Iris pigment epithelial cell (primary cell): ENCODE data around the gene SPAG17.
A peak's percentile ranks its signal among the peaks of the same experiment; 100 is the strongest.

Experiments used
- DNase-seq: peaks from one replicate; pipeline ENCODE4 v3.0.0-alpha.2; 2011; ENCODE audit warnings: low read depth

SPAG17 gene

GRCh38 chr1:118118873-118119463, 66.1 kb downstream of the SPAG17 start:
- DNase-seq, result no peak

GRCh38 chr1:118118469-118118868, 66.6 kb downstream of the SPAG17 start:
- DNase-seq, result no peak

DNA sequence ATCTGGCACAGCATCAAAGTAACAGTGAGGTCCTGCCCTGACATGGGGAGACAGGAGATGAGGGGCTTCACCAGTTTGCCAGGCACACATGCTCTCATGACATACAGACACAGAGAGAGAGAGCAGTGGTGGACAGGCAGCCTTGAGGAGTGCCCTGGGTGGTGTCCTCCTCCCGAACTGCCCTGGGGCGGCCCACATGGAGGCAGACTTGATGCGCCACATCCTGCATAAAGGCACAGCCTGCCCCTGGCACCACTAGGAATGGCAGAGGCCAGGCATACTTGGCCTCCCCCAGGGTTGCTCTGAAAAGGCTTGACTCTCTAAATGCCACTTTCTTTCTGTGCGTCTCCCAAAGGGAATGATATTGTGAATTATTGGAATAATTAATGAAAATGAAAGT, 67.5 kb downstream of the SPAG17 start:
- DNase-seq, result no peak

- no peak for DNase-seq
Measured at GRCh38 chr1:118116909-118117308, 68.1 kb downstream of the SPAG17 start.

DNA sequence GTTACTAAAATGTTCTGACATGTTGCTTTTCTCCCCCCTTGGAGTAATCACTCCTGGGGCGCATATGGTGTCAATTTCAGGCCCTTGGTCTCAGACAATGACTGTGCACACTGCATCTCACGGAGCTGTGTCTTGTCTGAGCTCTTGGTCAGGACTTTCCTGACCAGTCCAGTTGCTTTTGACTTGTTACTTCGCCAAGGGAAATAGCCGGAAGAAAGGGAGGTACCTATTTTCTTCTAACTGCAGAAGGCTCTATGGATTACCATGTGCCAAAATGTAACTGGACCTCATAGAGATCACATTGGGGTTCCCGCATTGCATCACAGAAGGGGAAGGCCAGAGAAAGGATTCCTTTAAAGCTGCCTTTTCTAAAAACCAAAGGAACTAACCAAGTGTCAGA, 68.6 kb downstream of the SPAG17 start:
- DNase-seq, result no peak

GRCh38 chr1:118115567-118116295, 69.3 kb downstream of the SPAG17 start:
- DNase-seq, result no peak

DNA sequence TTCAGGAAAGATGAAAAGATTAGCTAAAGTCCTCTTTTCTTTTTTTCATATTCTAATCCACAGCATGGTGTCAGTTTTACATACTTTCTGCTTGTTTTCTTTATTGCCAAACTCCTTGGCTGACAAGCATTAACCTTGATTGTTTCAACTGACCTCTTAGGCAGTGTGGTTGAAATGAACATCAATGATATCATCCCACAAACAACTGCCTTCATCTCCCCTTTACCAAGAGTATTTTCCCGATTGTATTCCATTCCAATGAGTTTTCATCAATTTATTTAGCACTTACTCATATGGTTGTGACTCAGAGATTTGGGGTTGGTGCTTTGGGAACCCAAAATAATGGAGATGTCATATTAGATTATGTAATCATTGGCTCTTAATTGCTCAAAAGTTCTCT, 71.8 kb downstream of the SPAG17 start:
- DNase-seq, result no peak

DNA sequence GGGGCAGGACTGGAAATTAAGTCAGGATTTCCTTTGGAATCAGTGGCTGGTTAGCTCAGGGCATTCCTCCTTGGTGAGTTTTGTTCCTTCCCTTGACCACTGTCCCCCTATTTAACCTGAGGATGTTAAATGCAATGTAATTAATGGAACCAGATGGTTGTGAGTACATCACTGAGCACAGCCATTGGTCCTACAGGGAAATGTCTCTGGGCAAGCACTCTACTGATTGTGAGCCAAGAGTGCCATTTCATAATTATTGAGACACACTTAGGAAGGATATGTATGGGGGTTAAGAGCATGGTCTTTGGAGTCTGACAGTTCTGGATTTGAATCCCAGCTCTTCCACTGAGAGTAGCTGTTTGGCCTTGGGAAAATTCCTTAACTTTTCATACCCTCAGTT, 74.4 kb downstream of the SPAG17 start:
- DNase-seq, result no peak

DNA sequence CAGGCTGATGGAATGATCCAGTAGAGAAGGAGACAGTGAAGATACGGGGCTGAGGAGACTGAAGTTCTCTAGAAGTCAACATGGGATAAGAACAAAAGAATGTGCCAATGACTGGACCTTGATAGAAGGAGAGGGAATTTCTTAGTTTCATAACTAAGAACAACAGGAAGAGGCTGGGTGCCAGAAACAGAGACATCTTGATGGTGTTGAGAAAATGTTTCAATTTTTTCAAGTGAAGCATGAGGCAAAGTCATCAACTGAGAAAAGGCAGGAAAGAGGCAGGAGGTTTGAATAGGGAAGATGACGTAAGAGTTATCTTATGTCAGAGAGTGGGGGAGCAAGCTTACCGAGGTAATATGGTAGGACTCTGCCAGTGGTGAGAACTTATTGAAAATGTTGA, 80.1 kb downstream of the SPAG17 start:
- no peak for DNase-seq

- DNase-seq, result no peak
Measured at GRCh38 chr1:118102445-118102844, 82.6 kb downstream of the SPAG17 start.

- DNase-seq, result no peak
Measured at GRCh38 chr1:118101999-118102398, 83.0 kb downstream of the SPAG17 start.

- DNase-seq, result no peak
Measured at GRCh38 chr1:118101515-118101844, 83.5 kb downstream of the SPAG17 start.

GRCh38 chr1:118100686-118101514, 84.1 kb downstream of the SPAG17 start:
- DNase-seq, result no peak

GRCh38 chr1:118099686-118100085, 85.3 kb downstream of the SPAG17 start:
- DNase-seq, result no peak

DNA sequence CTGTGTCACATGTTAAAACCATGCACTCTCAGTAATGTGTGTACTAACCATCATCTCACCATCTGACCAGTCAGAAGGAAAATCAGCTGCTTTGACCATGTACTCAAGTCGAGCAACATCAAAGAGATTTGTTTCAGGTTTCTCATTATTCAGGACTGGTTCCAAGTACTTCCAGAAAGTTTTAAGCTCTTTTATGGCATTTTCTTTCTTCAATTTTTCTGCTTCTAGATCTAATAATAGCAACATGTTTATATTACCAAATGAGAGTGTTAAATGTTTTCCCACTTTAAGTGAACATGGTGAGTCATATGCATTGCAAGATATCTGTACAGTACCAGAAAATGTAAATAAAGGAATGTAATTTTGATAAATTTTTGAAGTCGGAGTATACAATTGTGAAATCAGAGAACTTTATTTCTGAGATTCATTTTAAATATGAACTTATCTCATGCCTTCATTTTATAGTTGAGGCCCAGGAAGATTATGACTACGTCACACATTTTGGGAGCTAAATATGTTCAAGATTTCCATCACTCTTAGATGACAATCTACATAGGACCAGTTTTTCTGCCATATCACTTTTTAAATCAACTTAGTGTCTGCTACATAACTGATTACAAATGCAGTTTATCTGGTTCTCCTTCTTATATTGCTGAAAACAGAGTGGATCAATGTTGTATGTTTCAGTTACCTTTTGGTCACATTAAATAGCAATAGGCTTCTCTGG, 87.2 kb downstream of the SPAG17 start:
- peak; percentile 35 for DNase-seq

DNA sequence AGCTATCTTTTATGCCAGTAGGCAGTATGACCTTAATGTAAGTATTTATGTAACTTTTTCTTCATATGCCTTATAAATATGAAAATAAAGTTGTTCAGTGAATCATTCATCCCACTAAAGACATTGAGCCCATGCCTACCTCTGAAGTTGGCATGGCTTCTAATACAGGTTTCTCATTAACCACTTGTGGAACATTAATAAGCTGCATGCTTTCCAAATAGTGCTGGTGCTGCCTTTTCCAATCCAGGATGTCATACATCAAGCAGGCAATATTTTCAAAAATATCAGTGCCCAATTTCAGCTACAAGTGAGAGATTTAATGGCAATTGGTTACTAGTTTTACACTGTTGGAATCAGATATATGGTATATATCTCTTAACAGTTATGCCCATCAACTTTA, 92.0 kb downstream of the SPAG17 start:
- no peak for DNase-seq

DNA sequence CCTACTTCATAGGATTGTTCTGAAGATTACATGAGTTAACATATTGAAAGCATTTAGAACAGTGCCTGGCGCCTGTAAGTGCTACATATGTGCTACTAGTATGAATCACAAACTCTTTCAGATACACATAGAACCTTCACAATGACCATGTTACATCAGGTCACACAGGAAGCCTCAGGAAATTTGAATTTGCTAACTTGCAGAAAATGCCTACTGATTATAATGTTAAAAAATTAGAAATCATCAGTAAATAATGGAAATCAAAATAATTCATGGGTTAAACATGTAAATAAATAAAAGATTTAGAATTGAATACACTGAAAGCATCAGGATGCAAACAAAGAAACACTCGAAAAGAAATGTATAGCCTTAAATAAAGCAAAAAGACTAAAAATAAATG, 94.9 kb downstream of the SPAG17 start:
- no peak for DNase-seq

DNA sequence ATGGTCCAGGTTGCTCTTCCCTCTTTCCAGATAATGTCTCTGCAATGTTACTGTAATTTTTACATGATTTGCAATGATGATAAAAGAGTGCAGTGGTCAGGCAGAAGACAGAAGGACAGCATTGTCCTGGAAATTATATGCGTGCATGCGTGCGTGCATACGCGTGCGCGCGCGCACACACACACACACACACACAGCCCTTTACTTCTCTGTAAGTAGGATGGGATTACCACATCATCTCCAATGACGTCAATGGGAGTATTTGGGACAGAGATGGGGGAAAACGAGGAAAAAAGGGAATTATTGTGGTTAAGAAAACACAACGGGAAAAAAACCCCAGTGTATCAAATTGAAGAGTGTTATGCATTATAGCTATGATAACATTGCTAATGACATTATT, 99.7 kb downstream of the SPAG17 start:
- no peak for DNase-seq

DNA sequence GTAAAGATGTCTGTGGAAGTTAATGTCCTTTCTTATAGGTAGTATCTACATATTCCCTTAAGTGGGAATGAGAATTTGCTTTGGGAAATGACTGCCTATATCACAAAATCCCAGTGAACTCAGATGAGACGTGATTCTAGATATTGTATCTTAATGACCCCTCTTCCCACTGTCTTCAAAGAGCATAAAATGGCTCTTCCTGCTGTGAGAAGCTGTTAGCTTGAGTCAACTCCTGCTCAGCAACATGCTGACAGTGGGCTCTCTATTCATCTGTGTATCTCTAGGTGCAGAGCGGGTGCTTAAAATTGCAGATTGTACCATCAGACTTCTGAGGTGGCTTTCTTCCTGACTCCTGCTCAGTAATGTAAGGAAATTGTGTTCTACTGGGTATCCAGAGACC, 100.6 kb downstream of the SPAG17 start:
- DNase-seq, result no peak

DNA sequence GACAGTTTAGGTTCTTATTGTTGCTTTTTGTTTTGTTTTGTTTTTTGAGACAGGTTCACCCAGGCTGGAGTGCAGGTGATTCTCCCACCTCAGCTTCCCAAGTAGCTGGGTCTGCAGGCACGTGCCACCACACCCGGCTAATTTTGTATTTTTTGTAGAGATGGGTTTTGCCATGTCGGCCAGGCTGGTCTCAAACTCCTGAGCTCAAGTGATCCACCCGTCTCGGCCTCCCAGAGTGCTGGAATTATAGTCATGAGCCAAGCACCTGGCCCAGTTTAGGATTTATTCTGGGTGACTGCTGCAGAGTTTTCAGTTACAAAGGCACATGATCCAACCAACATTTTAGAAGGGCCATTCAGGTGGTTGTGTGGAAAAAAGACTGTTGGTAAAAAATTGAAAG, 102.0 kb downstream of the SPAG17 start:
- DNase-seq, result no peak

DNA sequence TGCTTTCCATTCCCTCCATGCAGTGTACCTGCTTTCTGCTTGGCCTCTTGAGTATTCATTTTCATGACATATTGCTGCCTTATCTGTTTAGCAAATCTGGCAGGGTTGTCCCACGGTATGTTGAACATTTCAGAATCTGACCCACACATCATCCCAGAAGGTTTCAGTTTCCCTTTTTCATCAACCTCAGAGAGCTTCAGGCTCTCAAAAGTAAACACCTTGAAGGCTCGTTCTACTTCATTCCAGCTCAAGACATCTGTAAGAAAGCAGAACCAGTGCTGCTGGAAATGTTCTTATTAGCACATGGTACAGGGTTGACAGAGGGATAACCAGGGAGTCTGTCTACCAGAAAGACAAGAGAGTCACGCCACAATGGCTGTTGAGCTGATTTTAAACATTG, 103.6 kb downstream of the SPAG17 start:
- no peak for DNase-seq

DNA sequence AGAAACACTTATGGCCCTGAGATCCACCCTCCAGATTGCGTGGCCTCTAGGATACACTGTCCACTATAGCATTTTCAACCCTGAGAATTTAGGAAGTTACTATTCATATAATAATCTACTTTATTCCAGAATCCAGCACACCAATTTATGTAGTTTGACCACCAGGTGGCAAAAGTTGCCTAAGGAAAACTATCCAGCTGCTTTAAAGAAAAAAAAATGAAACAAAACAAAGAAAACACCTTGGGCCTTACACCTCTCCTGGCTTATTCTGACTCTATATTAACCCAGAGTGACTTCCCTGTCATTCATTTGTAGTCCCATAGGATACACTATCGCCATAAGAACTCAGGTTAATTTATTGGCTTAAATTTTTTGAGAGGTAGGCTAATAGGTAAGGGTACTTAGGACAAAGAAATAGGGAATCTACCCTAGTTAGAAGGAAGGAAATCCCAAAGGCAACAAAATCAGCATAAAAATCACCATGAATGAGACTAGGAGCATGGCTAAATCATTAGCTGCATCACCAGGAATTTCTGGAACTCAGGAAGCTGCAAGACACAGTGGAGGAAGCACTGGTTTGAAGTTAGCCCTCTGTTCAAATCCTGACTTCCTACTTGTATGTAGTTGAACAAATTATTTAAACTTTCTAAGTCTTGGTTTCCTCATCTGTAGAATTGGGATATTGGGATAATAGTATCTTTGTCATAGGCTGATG, 107.5 kb downstream of the SPAG17 start:
- DNase-seq, result peak; percentile 32
